ENCODE results near the gene RFNG. TPM values are rescaled to one million over a fixed set of nuclear protein-coding genes. Genes with fewer than 3 reads are reported as not detected.

RFNG gene
- total RNA-seq, 4 donors from 2014 or later = 46.0 to 61.0 (median 50.8) TPM

- no peak for DNase-seq (ENCODE audit: low spot score in 2 of 2)
- H3K4me1 ChIP-seq = no peaks in the 10 kb centered on the region
- TF ChIP-seq POLR2AphosphoS5 (IDR thresholded peaks at IDR 0.05) (no peak), POLR2A (IDR thresholded peaks at IDR 0.05) (no peak), EP300 (IDR thresholded peaks at IDR 0.05) (no peak)
- TF ChIP-seq, protein P1, sequence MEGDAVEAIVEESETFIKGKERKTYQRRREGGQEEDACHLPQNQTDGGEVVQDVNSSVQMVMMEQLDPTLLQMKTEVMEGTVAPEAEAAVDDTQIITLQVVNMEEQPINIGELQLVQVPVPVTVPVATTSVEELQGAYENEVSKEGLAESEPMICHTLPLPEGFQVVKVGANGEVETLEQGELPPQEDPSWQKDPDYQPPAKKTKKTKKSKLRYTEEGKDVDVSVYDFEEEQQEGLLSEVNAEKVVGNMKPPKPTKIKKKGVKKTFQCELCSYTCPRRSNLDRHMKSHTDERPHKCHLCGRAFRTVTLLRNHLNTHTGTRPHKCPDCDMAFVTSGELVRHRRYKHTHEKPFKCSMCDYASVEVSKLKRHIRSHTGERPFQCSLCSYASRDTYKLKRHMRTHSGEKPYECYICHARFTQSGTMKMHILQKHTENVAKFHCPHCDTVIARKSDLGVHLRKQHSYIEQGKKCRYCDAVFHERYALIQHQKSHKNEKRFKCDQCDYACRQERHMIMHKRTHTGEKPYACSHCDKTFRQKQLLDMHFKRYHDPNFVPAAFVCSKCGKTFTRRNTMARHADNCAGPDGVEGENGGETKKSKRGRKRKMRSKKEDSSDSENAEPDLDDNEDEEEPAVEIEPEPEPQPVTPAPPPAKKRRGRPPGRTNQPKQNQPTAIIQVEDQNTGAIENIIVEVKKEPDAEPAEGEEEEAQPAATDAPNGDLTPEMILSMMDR (IDR thresholded peaks at IDR 0.05) = no peak
- WGBS = 96% methylated on average over 15 of the region's 48 CpGs
- H3K27me3 ChIP-seq = no peaks in the 10 kb centered on the region
- H3K27ac ChIP-seq = no peak overlapping the region
- no peak overlapping the region for H3K4me3 ChIP-seq
- no peaks in the 10 kb centered on the region for H3K9me3 ChIP-seq
- peaks cover 100% of the 10 kb centered on the region for H3K36me3 ChIP-seq
These were observed 36.6 kb upstream of the RFNG start for GRCh38 chr17:82087961-82088837.

DNA sequence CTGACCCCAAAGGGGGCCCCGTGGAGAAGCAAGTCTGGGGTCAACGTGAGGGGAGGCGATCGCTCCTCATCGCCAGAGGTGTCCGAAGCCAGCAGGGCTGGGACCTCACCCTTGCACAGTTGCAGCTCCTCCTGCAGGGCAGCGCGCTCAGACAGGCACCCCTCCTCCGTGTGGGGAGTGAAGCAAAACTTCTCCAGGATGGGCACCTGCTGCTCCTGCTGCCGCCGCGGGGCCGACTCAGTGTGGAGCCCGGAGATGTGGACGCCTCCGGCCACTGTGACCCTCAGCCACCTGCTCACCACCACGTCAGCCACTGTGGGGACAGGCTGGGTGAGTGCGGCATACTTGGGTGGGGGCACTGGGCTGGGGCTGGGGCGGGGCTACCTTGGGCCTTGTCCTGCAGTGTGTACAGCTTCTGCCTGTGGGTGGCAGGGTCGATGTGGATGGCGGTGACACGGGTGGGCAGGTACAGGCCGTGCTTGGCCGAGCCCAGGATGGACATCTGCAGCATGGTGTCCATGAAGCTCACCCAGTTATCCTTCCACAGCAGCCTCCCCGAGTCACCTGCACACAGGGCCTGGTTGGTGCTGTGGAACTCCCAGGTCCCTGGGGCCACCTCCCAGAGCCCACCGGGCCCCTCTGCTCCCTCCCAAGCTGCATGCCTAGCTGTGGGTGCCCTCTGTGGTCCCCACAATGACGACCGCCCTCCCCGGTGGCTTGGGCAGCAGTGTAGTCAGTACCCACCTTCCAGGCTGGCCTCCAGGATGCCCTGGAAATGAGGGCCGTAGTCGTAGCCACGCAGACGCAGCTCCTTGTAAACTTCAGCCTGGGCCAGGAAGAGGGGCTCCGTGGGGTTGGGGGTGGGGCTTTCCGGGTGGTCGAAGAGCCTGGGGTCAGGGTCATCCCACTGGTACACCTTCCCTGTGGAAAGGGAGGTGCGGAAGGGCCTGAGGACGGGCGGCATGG is 35.6 kb upstream of the RFNG start:
- no peak for TF ChIP-seq EP300 (IDR thresholded peaks at IDR 0.05)
- no peak for TF ChIP-seq POLR2A (IDR thresholded peaks at IDR 0.05)
- H3K36me3 ChIP-seq = peaks cover 100% of the 10 kb centered on the region
- H3K4me1 ChIP-seq = no peaks in the 10 kb centered on the region
- no peaks in the 10 kb centered on the region for H3K9me3 ChIP-seq
- H3K27me3 ChIP-seq = no peaks in the 10 kb centered on the region
- no peak overlapping the region for H3K4me3 ChIP-seq
- no peak for DNase-seq (ENCODE audit: low spot score in 2 of 2)
- WGBS = 90% methylated on average over 14 of the region's 39 CpGs
- H3K27ac ChIP-seq = no peak overlapping the region

GRCh38 chr17:82085931-82086764 is 34.5 kb upstream of the RFNG start:
- Histone ChIP-seq H3K27ac (no peak overlapping the region), H3K27me3 (no peaks in the 10 kb centered on the region), H3K36me3 (peaks cover 100% of the 10 kb centered on the region), H3K9me3 (no peaks in the 10 kb centered on the region), H3K4me3 (no peak overlapping the region), H3K4me1 (no peaks in the 10 kb centered on the region)
- TF ChIP-seq POLR2A (IDR thresholded peaks at IDR 0.05) (no peak), EP300 (IDR thresholded peaks at IDR 0.05) (no peak), POLR2AphosphoS5 (IDR thresholded peaks at IDR 0.05) (no peak)
- TF ChIP-seq, protein P1 (IDR thresholded peaks at IDR 0.05) = no peak
- no CpG with 5 or more reads among the region's 25 CpGs for WGBS
- no peak for DNase-seq (ENCODE audit: low spot score in 2 of 2)

- WGBS = 89% methylated on average over 22 of the region's 49 CpGs
- no peak for DNase-seq (ENCODE audit: low spot score in 2 of 2)
- Histone ChIP-seq H3K4me1 (no peaks in the 10 kb centered on the region), H3K36me3 (peaks cover 100% of the 10 kb centered on the region), H3K27ac (no peak overlapping the region), H3K9me3 (no peaks in the 10 kb centered on the region), H3K4me3 (no peak overlapping the region), H3K27me3 (no peaks in the 10 kb centered on the region)
- TF ChIP-seq POLR2AphosphoS5 (IDR thresholded peaks at IDR 0.05) = no peak
- no peak for TF ChIP-seq POLR2A (IDR thresholded peaks at IDR 0.05)
- no peak for TF ChIP-seq EP300 (IDR thresholded peaks at IDR 0.05)
- TF ChIP-seq, protein P1 (IDR thresholded peaks at IDR 0.05) = no peak
These were observed 33.6 kb upstream of the RFNG start for GRCh38 chr17:82085031-82085861.

All from suprapubic skin (tissue), 4 donors.